Osteoblast (primary cell): Measurements from ENCODE around the gene SATB1. TPM values are rescaled to one million over a fixed set of nuclear protein-coding genes. Genes with fewer than 3 reads are reported as not detected.
"Not testable (repeated sequence)": the region's sequence is repeated elsewhere in the genome, so short reads cannot be mapped to it uniquely, and the experiment has no call there.

ENCODE experiments used
- DNase-seq: peaks from one replicate; pipeline ENCODE4 v3.0.0; 2011; ENCODE audit warnings: low spot score, mixed read lengths; ENCODE audit not compliant: insufficient read length; ENCODE audit errors: missing footprints
- H2AFZ ChIP-seq: 2 replicates; pipeline ENCODE4 v1.6.0; 2011; ENCODE audit warnings: mild to moderate bottlenecking, low read length
- H3K27ac ChIP-seq: 2 replicates; pipeline ENCODE4 v1.5.1; 2011; ENCODE audit warnings: mild to moderate bottlenecking, low read depth, low read length, moderate library complexity
- H3K27me3 ChIP-seq: 2 replicates; pipeline ENCODE4 v1.6.0; 2012; ENCODE audit warnings: mild to moderate bottlenecking, control low read depth, inconsistent platforms, low read length, moderate library complexity; ENCODE audit not compliant: insufficient read depth
- H3K36me3 ChIP-seq: 2 replicates; pipeline ENCODE4 v1.5.1; 2011; ENCODE audit warnings: mild to moderate bottlenecking, low read length, control low read depth, moderate library complexity; ENCODE audit not compliant: insufficient read depth
- H3K4me1 ChIP-seq: 2 replicates; pipeline ENCODE4 v1.5.1; 2011; ENCODE audit warnings: mild to moderate bottlenecking, low read length, control low read depth, moderate library complexity; ENCODE audit not compliant: insufficient read depth
- H3K4me2 ChIP-seq: 2 replicates; pipeline ENCODE4 v1.6.0; 2011; ENCODE audit warnings: mild to moderate bottlenecking, low read length; ENCODE audit not compliant: insufficient read depth
- H3K4me3 ChIP-seq: fragments of 200-600 bp; sonication (generic); 3 replicates; pipeline ENCODE4 v1.5.1; 2012; ENCODE audit warnings: mild to moderate bottlenecking, low read length, inconsistent platforms; ENCODE audit not compliant: insufficient read depth
- H3K79me2 ChIP-seq: 2 replicates; pipeline ENCODE4 v1.6.0; 2012; ENCODE audit warnings: mild to moderate bottlenecking, low read length, control low read depth, inconsistent platforms; ENCODE audit not compliant: insufficient read depth
- H3K9me3 ChIP-seq: 2 replicates; pipeline ENCODE4 v1.5.1; 2011; ENCODE audit warnings: low read depth, low read length, control low read depth
- H4K20me1 ChIP-seq: 2 replicates; pipeline ENCODE4 v1.6.0; 2012; ENCODE audit warnings: mild to moderate bottlenecking, low read length, control low read depth; ENCODE audit not compliant: insufficient read depth
- total RNA-seq: library from RNA; depleted of rRNA; stranded (reverse); fragments of >200 nt; gene quantifications from 2 replicates; pipeline ENCODE4 v1.2.3, GENCODE V29; 2012
- TF ChIP-seq, protein P1 (sequence below): IDR thresholded peaks from 2 replicates; pipeline ENCODE4 v1.5.1; 2011; ENCODE audit warnings: mild to moderate bottlenecking, low read depth, low read length, moderate library complexity; ENCODE audit errors: extremely low read depth

Gene SATB1
- total RNA-seq, 1 donor: 29.0 TPM

GRCh38 chr3:18343809-18344208, 81.3 kb downstream of the SATB1 start:
- TF ChIP-seq, protein P1, sequence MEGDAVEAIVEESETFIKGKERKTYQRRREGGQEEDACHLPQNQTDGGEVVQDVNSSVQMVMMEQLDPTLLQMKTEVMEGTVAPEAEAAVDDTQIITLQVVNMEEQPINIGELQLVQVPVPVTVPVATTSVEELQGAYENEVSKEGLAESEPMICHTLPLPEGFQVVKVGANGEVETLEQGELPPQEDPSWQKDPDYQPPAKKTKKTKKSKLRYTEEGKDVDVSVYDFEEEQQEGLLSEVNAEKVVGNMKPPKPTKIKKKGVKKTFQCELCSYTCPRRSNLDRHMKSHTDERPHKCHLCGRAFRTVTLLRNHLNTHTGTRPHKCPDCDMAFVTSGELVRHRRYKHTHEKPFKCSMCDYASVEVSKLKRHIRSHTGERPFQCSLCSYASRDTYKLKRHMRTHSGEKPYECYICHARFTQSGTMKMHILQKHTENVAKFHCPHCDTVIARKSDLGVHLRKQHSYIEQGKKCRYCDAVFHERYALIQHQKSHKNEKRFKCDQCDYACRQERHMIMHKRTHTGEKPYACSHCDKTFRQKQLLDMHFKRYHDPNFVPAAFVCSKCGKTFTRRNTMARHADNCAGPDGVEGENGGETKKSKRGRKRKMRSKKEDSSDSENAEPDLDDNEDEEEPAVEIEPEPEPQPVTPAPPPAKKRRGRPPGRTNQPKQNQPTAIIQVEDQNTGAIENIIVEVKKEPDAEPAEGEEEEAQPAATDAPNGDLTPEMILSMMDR: no peak
- H3K9me3 ChIP-seq: no peaks in the 10 kb centered on the region
- H3K27me3 ChIP-seq: no peaks in the 10 kb centered on the region
- no peaks in the 10 kb centered on the region for H3K4me1 ChIP-seq
- no peaks in the 10 kb centered on the region for H3K36me3 ChIP-seq
- H3K4me2 ChIP-seq: no peak overlapping the region
- no peaks in the 10 kb centered on the region for H3K79me2 ChIP-seq
- H3K27ac ChIP-seq: no peak overlapping the region
- DNase-seq: no peak
- no peak overlapping the region for H3K4me3 ChIP-seq
- H4K20me1 ChIP-seq: no peaks in the 10 kb centered on the region
- H2AFZ ChIP-seq: no peak overlapping the region

- Histone ChIP-seq H3K79me2 (no peaks in the 10 kb centered on the region), H2AFZ (no peak overlapping the region), H4K20me1 (no peaks in the 10 kb centered on the region), H3K27ac (no peak overlapping the region), H3K4me1 (no peaks in the 10 kb centered on the region), H3K4me2 (no peak overlapping the region), H3K36me3 (no peaks in the 10 kb centered on the region), H3K27me3 (no peaks in the 10 kb centered on the region), H3K9me3 (no peaks in the 10 kb centered on the region), H3K4me3 (no peak overlapping the region)
- DNase-seq: no peak
- TF ChIP-seq, protein P1: no peak
These were observed 86.2 kb downstream of the SATB1 start for GRCh38 chr3:18338827-18339514.

DNA sequence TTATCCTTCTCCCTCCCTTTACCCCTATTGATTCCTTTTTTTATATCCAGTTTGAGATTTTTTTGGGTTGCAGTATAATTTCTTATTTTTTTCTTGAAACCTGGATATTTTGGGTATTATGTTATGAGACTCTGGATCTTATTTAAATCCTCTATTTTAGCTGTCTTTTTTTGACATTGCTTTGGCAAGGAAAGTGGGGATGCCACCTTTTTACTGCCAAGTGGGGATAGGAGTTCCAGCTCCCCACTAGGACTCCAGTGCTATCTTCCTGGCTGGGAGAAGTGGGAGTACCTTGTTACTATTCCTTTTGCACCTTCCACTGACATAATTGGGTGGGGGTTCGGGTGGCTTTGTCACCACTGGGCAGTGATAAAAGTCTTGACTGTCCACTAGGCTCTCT, 87.9 kb downstream of the SATB1 start:
- TF ChIP-seq, protein P1: no peak
- Histone ChIP-seq H2AFZ (no peak overlapping the region), H3K4me1 (no peaks in the 10 kb centered on the region), H3K4me2 (no peak overlapping the region), H3K9me3 (no peaks in the 10 kb centered on the region), H3K27me3 (no peaks in the 10 kb centered on the region), H3K79me2 (no peaks in the 10 kb centered on the region), H3K27ac (no peak overlapping the region), H4K20me1 (no peaks in the 10 kb centered on the region), H3K36me3 (no peaks in the 10 kb centered on the region), H3K4me3 (no peak overlapping the region)
- no peak for DNase-seq

- TF ChIP-seq, protein P1: no peak
- DNase-seq: peak; percentile 66
- Histone ChIP-seq H3K79me2 (no peaks in the 10 kb centered on the region), H3K4me3 (no peak overlapping the region), H3K4me2 (no peak overlapping the region), H3K36me3 (no peaks in the 10 kb centered on the region), H2AFZ (no peak overlapping the region), H4K20me1 (no peaks in the 10 kb centered on the region), H3K4me1 (no peaks in the 10 kb centered on the region), H3K27ac (no peak overlapping the region), H3K9me3 (no peaks in the 10 kb centered on the region), H3K27me3 (no peaks in the 10 kb centered on the region)
These were observed 90.1 kb downstream of the SATB1 start for GRCh38 chr3:18334837-18335601.

GRCh38 chr3:18330772-18331441, 94.2 kb downstream of the SATB1 start:
- not testable (repeated sequence) for H3K9me3 ChIP-seq, H3K36me3 ChIP-seq, H4K20me1 ChIP-seq, H3K4me2 ChIP-seq, H3K27me3 ChIP-seq, DNase-seq, H3K4me1 ChIP-seq, H3K27ac ChIP-seq, H3K4me3 ChIP-seq, H3K79me2 ChIP-seq, H2AFZ ChIP-seq
